OCI-LY7 (cell line): ENCODE data around the gene PFKFB3. TPM values are rescaled to one million over a fixed set of nuclear protein-coding genes. Genes with fewer than 3 reads are reported as not detected.

ENCODE experiments used
- BruUV-seq: library from RNA; stranded (reverse); fragments of 400-500 nt; replicated peaks from 2 replicates; lab custom pipeline; 2021; lab: Mats Ljungman, UMichigan
- CTCF ChIA-PET: fragments of 300-600 bp; sonication (Branson Sonifier 250); formaldehyde crosslinking; loops from one replicate; lab custom pipeline; 2022; ENCODE audit warnings: antibody characterized with exemption; ENCODE audit not compliant: unreplicated experiment; lab: Charles Lee
- POLR2A ChIA-PET: fragments of 300-600 bp; sonication (Branson Sonifier 250); formaldehyde crosslinking; loops from one replicate; lab custom pipeline; 2022; ENCODE audit warnings: antibody characterized with exemption; lab: Charles Lee
- DNase-seq: peaks from one replicate; pipeline ENCODE4 v3.0.0-alpha.2; 2015; ENCODE audit warnings: low spot score
- H2AFZ ChIP-seq: fragments of 200-600 bp; sonication (generic), shearing (Covaris generic); 2 replicates; pipeline ENCODE4 v1.6.1; 2014; ENCODE audit warnings: mild to moderate bottlenecking, antibody characterized with exemption, low read length, moderate library complexity
- H3K27ac ChIP-seq: fragments of 200-600 bp; sonication (generic); 2 replicates; pipeline ENCODE4 v1.5.1; 2014; ENCODE audit warnings: mixed run types, low read depth, mild to moderate bottlenecking, moderate library complexity, low read length, inconsistent platforms; ENCODE audit not compliant: poor library complexity, severe bottlenecking
- H3K36me3 ChIP-seq: fragments of 200-600 bp; sonication (generic); 2 replicates; pipeline ENCODE4 v1.6.1; 2014; ENCODE audit warnings: mild to moderate bottlenecking, antibody characterized with exemption, low read length, moderate library complexity, mixed read lengths; ENCODE audit not compliant: insufficient read depth
- H3K4me1 ChIP-seq: fragments of 200-600 bp; sonication (generic); 2 replicates; pipeline ENCODE4 v1.5.1; 2014; ENCODE audit warnings: mild to moderate bottlenecking, low read length; ENCODE audit not compliant: insufficient read depth, poor library complexity, severe bottlenecking
- H3K4me2 ChIP-seq: fragments of 200-600 bp; sonication (generic); 2 replicates; pipeline ENCODE4 v1.6.1; 2014; ENCODE audit warnings: mild to moderate bottlenecking, low read length
- H3K4me3 ChIP-seq: fragments of 200-600 bp; sonication (generic); 2 replicates; pipeline ENCODE4 v1.5.1; 2014; ENCODE audit warnings: mild to moderate bottlenecking, low read depth, low read length; ENCODE audit not compliant: poor library complexity, severe bottlenecking
- H3K79me2 ChIP-seq: fragments of 200-600 bp; sonication (generic); 2 replicates; pipeline ENCODE4 v1.6.1; 2016; ENCODE audit warnings: low read depth, mild to moderate bottlenecking, low read length, moderate library complexity, mixed read lengths; ENCODE audit not compliant: insufficient read depth
- H3K9me2 ChIP-seq: fragments of 200-600 bp; sonication (generic); 2 replicates; pipeline ENCODE4 v1.6.1; 2016; ENCODE audit warnings: mild to moderate bottlenecking, low read length, mixed read lengths; ENCODE audit not compliant: insufficient read depth
- H3K9me3 ChIP-seq: fragments of 200-600 bp; sonication (generic); 2 replicates; pipeline ENCODE4 v1.6.1; 2014; ENCODE audit warnings: mild to moderate bottlenecking, mixed run types, low read length, mixed read lengths
- H4K20me1 ChIP-seq: fragments of 200-600 bp; sonication (generic); 2 replicates; pipeline ENCODE4 v1.6.1; 2014; ENCODE audit warnings: mild to moderate bottlenecking, antibody characterized with exemption, low read length, moderate library complexity, mixed read lengths; ENCODE audit not compliant: insufficient read depth
- EZH2phosphoT487 ChIP-seq: fragments of 200-600 bp; sonication (generic); IDR thresholded peaks from 2 replicates; pipeline ENCODE4 v1.6.1; 2018; ENCODE audit warnings: low read depth, borderline replicate concordance, mild to moderate bottlenecking, mixed run types, antibody characterized with exemption, low read length, moderate library complexity, mixed read lengths
- intact Hi-C: fragments of 100-400 bp; cut with micrococcal nuclease; formaldehyde crosslinking; loops from one replicate; pipeline ENCODE4 v1.10.0; 2022; ENCODE audit not compliant: unreplicated experiment
- total RNA-seq, 2 experiments: library from RNA; depleted of rRNA in 1 of 2; stranded (reverse); fragments of >200 nt in 1 of 2; shearing (Covaris generic) in 1 of 2; gene quantifications; 2 replicates each; pipeline ENCODE4 v1.2.3, GENCODE V29; 2014 to 2022
- TF ChIP-seq, protein P1 (sequence below): fragments of 200-600 bp; sonication (generic); conservative IDR thresholded peaks from 2 replicates; pipeline ENCODE4 v1.5.1; 2014; ENCODE audit warnings: mild to moderate bottlenecking, antibody characterized with exemption, low read length, moderate library complexity, mixed read lengths

PFKFB3 gene
- total RNA-seq, 2 experiments from 2014 or later: 33.7 to 50.7 TPM

DNA sequence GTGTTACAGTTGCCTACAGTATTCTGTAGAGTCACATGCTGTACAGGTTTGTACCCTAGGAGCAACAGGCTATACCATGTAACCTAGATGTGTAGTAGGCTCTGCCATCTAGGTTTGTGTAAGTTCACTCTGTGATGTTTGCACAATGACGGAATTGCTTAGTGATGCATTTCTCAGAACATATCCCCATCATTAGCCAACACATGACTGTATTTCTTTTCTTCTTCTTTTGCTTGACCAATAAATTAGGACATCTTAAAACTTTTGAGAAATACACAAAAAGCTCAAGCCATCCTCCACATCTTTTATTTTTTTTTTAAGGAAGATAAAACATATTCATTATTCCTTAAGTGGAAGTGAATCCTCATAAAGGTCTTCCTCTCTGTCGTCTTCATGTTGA lies 5.4 kb upstream of the PFKFB3 start:
- Histone ChIP-seq H3K4me3 (no peak overlapping the region), H3K4me1 (peaks cover 44% of the 10 kb centered on the region), H3K36me3 (no peaks in the 10 kb centered on the region), H3K9me2 (no peaks in the 10 kb centered on the region), H3K79me2 (no peaks in the 10 kb centered on the region), H4K20me1 (no peaks in the 10 kb centered on the region), H3K9me3 (no peaks in the 10 kb centered on the region), H2AFZ (no peak overlapping the region), H3K4me2 (peak overlapping the region; percentile 39; the same call in 1 of the 2 replicates), H3K27ac (no peak overlapping the region)
- POLR2A ChIA-PET: no interaction called here
- no TSS peak for BruUV-seq
- intact Hi-C loops: no loop called here
- peak; percentile 30 for DNase-seq
- TF ChIP-seq, protein P1, sequence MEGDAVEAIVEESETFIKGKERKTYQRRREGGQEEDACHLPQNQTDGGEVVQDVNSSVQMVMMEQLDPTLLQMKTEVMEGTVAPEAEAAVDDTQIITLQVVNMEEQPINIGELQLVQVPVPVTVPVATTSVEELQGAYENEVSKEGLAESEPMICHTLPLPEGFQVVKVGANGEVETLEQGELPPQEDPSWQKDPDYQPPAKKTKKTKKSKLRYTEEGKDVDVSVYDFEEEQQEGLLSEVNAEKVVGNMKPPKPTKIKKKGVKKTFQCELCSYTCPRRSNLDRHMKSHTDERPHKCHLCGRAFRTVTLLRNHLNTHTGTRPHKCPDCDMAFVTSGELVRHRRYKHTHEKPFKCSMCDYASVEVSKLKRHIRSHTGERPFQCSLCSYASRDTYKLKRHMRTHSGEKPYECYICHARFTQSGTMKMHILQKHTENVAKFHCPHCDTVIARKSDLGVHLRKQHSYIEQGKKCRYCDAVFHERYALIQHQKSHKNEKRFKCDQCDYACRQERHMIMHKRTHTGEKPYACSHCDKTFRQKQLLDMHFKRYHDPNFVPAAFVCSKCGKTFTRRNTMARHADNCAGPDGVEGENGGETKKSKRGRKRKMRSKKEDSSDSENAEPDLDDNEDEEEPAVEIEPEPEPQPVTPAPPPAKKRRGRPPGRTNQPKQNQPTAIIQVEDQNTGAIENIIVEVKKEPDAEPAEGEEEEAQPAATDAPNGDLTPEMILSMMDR: no peak
- CTCF ChIA-PET: no interaction called here

DNA sequence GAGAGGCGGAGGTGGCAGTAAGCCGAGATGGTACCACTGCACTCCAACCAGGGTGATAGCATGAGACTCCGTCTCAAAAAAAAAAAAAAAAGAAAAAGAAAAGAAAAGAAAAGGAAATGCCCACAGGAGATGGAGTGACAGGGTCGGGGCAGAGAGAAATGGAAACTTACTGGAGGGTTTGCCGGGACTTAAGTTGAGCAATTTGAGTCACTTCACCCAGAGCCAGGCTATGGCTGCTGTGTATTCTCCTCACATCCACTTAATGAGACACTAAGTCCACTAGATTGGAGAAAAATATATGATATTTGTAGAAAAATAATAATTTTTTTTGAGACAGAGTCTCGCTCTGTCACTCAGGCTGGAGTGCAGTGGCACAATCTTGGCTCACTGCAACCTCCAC lies 4.6 kb upstream of the PFKFB3 start:
- Histone ChIP-seq H3K4me2 (no peak overlapping the region), H2AFZ (no peak overlapping the region), H3K4me3 (no peak overlapping the region), H3K9me3 (no peaks in the 10 kb centered on the region), H4K20me1 (no peaks in the 10 kb centered on the region), H3K36me3 (no peaks in the 10 kb centered on the region), H3K79me2 (no peaks in the 10 kb centered on the region), H3K4me1 (peaks cover 46% of the 10 kb centered on the region), H3K9me2 (no peaks in the 10 kb centered on the region), H3K27ac (no peak overlapping the region)
- TF ChIP-seq EZH2phosphoT487: no peak
- TF ChIP-seq, protein P1: no peak
- no TSS peak for BruUV-seq
- ChIA-PET POLR2A (interaction anchor here (2.5 kb wide), 1 partner anchor 150 kb away, joined by 11 read pairs; no protein-coding TSS in a partner anchor), CTCF (no interaction called here)
- intact Hi-C loops: no loop called here
- DNase-seq: no peak

GRCh38 chr10:6199131-6199733 lies 3.5 kb upstream of the PFKFB3 start:
- intact Hi-C loops: no loop called here
- H3K4me3 ChIP-seq: no peak overlapping the region
- DNase-seq: no peak
- H3K9me3 ChIP-seq: no peaks in the 10 kb centered on the region
- H3K4me1 ChIP-seq: peaks cover 47% of the 10 kb centered on the region
- H3K79me2 ChIP-seq: peaks cover 9% of the 10 kb centered on the region
- H2AFZ ChIP-seq: no peak overlapping the region
- H3K36me3 ChIP-seq: peaks cover 6% of the 10 kb centered on the region; the same call in 1 of the 2 replicates
- peaks cover 5% of the 10 kb centered on the region; the same call in 1 of the 2 replicates for H4K20me1 ChIP-seq
- peak overlapping the region; percentile 82 for H3K4me2 ChIP-seq
- no TSS peak for BruUV-seq
- ChIA-PET CTCF (interaction anchor here (0.6 to 1.0 kb wide), 2 partner anchors 27 to 38 kb away, joined by 3 to 5 read pairs; no protein-coding TSS in a partner anchor), POLR2A (interaction anchor here (0.6 to 2.5 kb wide), 13 partner anchors 8 to 1232 kb away, joined by 3 to 13 read pairs (median 4); no protein-coding TSS in a partner anchor)
- H3K9me2 ChIP-seq: no peaks in the 10 kb centered on the region
- peak overlapping the region; percentile 5 for H3K27ac ChIP-seq
- TF ChIP-seq, protein P1: no peak
- no peak for TF ChIP-seq EZH2phosphoT487
